NB4 (cell line): Measurements from ENCODE around the gene GSTO2.

Experiments used
- DNase-seq: peaks from one replicate; pipeline ENCODE4 v3.0.0; 2010; ENCODE audit warnings: low read depth
- H3K4me3 ChIP-seq: one replicate; pipeline ENCODE4 v1.5.1; 2011; ENCODE audit warnings: mild to moderate bottlenecking, low read depth, low read length, moderate library complexity
- CTCF ChIP-seq: IDR thresholded peaks from one replicate; pipeline ENCODE4 v1.5.1; 2012; ENCODE audit warnings: low read depth, low read length
- MAX ChIP-seq: IDR thresholded peaks from 2 replicates; pipeline ENCODE4 v1.6.1; 2011; ENCODE audit warnings: low read depth, low read length
- MYC ChIP-seq: IDR thresholded peaks from 2 replicates; pipeline ENCODE4 v1.6.1; 2011; ENCODE audit warnings: low read depth, low read length
- POLR2A ChIP-seq: IDR thresholded peaks from 2 replicates; pipeline ENCODE4 v1.6.1; 2011; ENCODE audit warnings: mild to moderate bottlenecking; ENCODE audit not compliant: insufficient read length; ENCODE audit errors: extremely low read depth

The GSTO2 gene

GRCh38 chr10:104324221-104324686 lies 55.3 kb downstream of the GSTO2 start:
- TF ChIP-seq MAX (no peak), POLR2A (no peak), MYC (no peak), CTCF (peak; percentile 1)
- H3K4me3 ChIP-seq, result peak overlapping the region; percentile 9
- peak; percentile 90 for DNase-seq

- H3K4me3 ChIP-seq, result no peak overlapping the region
- no peak for DNase-seq
- TF ChIP-seq CTCF, result no peak
- TF ChIP-seq POLR2A, result no peak
- TF ChIP-seq MAX, result no peak
- no peak for TF ChIP-seq MYC
Measured at GRCh38 chr10:104324931-104325330, 55.9 kb downstream of the GSTO2 start.

- no peak overlapping the region for H3K4me3 ChIP-seq
- DNase-seq, result peak; percentile 56
- no peak for TF ChIP-seq MYC
- no peak for TF ChIP-seq CTCF
- no peak for TF ChIP-seq POLR2A
- no peak for TF ChIP-seq MAX
Measured at GRCh38 chr10:104325436-104326435, 56.8 kb downstream of the GSTO2 start.

- peak overlapping the region; percentile 56 for H3K4me3 ChIP-seq
- no peak for DNase-seq
- TF ChIP-seq POLR2A, result no peak
- no peak for TF ChIP-seq CTCF
- no peak for TF ChIP-seq MAX
- TF ChIP-seq MYC, result no peak
Measured at GRCh38 chr10:104326991-104327610, 58.1 kb downstream of the GSTO2 start.

GRCh38 chr10:104327745-104328645 lies 59.0 kb downstream of the GSTO2 start:
- DNase-seq, result peak; percentile 87
- TF ChIP-seq MAX, result no peak
- no peak for TF ChIP-seq CTCF
- TF ChIP-seq MYC, result no peak
- no peak for TF ChIP-seq POLR2A
- peak overlapping the region; percentile 56 for H3K4me3 ChIP-seq
